Measurements from ENCODE around the gene COL23A1. TPM values are rescaled to one million over a fixed set of nuclear protein-coding genes. Genes with fewer than 3 reads are reported as not detected.

COL23A1 gene
- total and polyA plus RNA-seq, 2 experiments from 2014 or later, result 1.1 to 5.1 TPM

DNA sequence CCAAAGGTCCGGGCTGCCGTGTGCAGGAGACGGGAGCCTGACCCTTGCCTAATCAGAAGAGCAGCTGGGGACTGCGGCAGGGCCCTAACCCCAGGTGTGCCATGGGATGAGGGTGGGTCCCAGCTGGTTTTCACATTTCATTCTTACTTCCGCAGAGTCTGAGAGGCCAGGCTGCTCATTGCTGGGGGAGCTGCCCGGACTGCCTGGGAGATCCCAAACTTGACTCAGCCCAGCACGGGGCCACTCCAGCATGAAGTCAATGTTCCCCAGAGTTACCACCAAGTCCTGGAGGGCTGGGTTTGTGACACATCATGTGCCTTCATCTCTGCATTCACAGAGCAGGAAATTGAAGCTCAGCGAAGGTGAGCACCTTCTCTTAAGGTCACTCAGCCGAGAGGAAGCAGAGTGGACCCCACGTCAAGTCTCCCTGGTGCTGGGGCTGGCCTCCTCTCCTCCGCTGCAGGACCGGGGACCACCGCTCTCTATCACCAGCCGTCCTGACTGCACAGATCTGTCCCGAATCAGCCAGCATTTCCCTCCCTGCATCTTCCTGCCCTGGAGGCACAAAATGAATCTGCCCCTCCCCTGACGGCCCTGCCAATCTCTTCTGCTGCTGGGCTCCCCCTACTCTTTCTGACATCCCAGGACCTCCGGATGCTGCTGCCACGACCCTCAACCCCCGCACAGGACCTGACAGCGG, 303.0 kb downstream of the COL23A1 start:
- Histone ChIP-seq H2AFZ (no peak overlapping the region), H3K4me3 (no peak overlapping the region), H4K20me1 (ENCODE audit: insufficient read depth, poor library complexity, severe bottlenecking) (no peaks in the 10 kb centered on the region), H3K4me1 (ENCODE audit: insufficient read depth) (peaks cover 14% of the 10 kb centered on the region), H3K9me2 (replicated peaks; ENCODE audit: insufficient read depth) (no peaks in the 10 kb centered on the region), H3K9me3 (ENCODE audit: low read depth) (peaks cover 3% of the 10 kb centered on the region), H3K79me2 (no peaks in the 10 kb centered on the region), H3K27ac (no peak overlapping the region), H3K36me3 (replicated peaks; ENCODE audit: insufficient read depth, low read depth) (no peaks in the 10 kb centered on the region), H3K4me2 (no peak overlapping the region), H3K27me3 (no peaks in the 10 kb centered on the region)
- 85% methylated on average over 19 of the region's 20 CpGs for WGBS (ENCODE audit: low lambda C conversion rate, missing lambda C conversion rate)
- DNase-seq (ENCODE audit: low spot score), result no peak
- TF ChIP-seq EZH2 (IDR thresholded peaks at IDR 0.05; ENCODE audit: borderline replicate concordance) (no peak), EZH2phosphoT487 (IDR thresholded peaks at IDR 0.05; ENCODE audit: low read depth, severe bottlenecking, unreplicated experiment) (no peak), CTCF (IDR thresholded peaks at IDR 0.05; ENCODE audit: poor library complexity) (no peak)

DNA sequence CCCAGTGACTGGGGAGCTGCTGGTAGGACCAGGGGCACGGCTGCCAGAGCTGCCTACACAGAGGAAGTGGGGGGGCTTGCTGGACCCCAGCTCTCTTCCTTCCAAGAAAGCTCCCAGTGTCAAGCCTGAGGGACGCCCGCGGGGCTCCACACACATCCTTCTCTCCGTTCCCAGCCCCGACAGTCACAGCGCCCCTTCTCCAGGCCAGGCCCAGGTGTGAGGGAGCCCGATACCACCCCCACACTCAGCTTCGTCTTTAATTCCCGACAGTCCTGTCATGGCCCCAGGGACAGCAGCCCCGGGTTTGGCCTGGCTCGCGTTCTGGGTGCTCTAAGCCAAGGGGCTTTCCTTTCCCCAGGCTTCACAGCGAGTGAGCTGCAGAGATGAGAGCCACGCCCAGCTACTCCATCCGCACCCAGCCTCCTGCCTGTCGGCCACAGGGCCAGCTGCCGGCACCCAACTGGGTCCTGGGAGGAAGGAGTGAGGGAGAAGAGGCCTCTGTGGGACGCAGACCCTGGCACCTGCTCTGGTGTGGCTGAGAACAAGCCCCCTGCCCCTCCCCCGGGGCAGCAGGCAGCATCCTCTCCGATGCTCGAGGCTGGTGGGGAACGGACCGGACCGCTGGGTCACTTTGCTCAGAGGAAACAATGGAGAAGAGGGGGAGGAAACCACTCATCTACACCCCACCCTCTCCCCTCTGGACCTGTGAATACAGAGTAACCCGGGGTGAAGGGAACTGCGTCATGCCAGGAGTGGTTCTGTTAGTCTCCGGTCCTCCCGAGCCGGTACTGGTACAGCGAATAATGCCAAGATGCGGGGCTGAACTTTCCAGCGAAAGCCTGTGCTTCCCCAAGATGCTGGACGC, 303.7 kb downstream of the COL23A1 start:
- H3K27me3 ChIP-seq, result no peaks in the 10 kb centered on the region
- no peak overlapping the region for H3K4me2 ChIP-seq
- no peak overlapping the region for H3K4me3 ChIP-seq
- no peaks in the 10 kb centered on the region for H4K20me1 ChIP-seq (ENCODE audit: insufficient read depth, poor library complexity, severe bottlenecking)
- no peaks in the 10 kb centered on the region for H3K79me2 ChIP-seq
- H3K9me3 ChIP-seq (ENCODE audit: low read depth), result peaks cover 3% of the 10 kb centered on the region
- no peaks in the 10 kb centered on the region for H3K9me2 ChIP-seq (replicated peaks; ENCODE audit: insufficient read depth)
- H3K27ac ChIP-seq, result no peak overlapping the region
- no peak overlapping the region for H2AFZ ChIP-seq
- TF ChIP-seq EZH2phosphoT487 (IDR thresholded peaks at IDR 0.05; ENCODE audit: low read depth, severe bottlenecking, unreplicated experiment), result no peak
- TF ChIP-seq CTCF (IDR thresholded peaks at IDR 0.05; ENCODE audit: poor library complexity), result no peak
- no peak for TF ChIP-seq EZH2 (IDR thresholded peaks at IDR 0.05; ENCODE audit: borderline replicate concordance)
- H3K4me1 ChIP-seq (ENCODE audit: insufficient read depth), result peaks cover 14% of the 10 kb centered on the region
- 92% methylated on average over 33 of the region's 34 CpGs for WGBS (ENCODE audit: low lambda C conversion rate, missing lambda C conversion rate)
- DNase-seq (ENCODE audit: low spot score), result no peak
- H3K36me3 ChIP-seq (replicated peaks; ENCODE audit: insufficient read depth, low read depth), result no peaks in the 10 kb centered on the region

DNA sequence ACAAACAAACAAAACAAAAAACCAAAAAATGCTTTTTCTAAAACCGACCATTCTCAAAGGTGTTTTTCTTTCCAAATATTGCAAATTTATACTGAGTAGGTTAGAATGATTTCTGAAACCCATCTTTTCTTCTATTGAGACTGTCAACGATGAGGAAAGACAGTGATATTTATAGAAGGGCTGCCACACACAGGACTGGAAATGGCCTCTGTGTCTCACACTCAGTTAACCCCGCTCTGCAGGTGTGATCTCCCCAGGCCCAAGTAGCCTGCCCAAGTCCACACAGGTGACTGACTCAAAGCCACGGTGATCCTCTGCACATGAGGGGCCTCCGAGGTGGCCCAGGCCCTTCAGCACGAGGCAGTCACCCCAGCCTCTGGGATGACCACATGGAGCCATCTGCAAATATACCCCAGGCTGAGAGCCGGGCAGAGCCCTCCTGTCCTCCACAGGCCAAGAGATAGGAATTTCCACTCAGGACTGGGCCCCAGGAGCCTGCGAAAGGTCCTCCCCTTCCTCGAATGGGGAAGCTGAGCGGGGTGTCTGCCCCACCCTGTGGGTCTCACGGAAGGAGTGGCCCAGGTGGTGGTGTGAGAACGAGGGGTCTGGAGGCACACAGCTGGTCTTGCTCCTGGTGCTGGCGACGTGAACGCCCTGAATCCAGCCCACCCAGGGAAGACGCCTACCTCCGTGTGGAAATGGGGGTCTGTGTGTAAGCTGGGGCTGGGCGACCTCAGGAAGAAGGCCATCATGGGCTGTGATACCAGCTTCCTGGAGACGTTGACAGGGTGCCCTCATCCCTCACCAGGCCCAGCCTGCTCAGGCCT, 304.6 kb downstream of the COL23A1 start:
- WGBS (ENCODE audit: low lambda C conversion rate, missing lambda C conversion rate), result 90% methylated on average over 19 of the region's 19 CpGs
- peaks cover 3% of the 10 kb centered on the region for H3K9me3 ChIP-seq (ENCODE audit: low read depth)
- no peak for DNase-seq (ENCODE audit: low spot score)

More for the DNA sequence above, 304.6 kb downstream of the COL23A1 start:
- TF ChIP-seq EZH2phosphoT487 (IDR thresholded peaks at IDR 0.05; ENCODE audit: low read depth, severe bottlenecking, unreplicated experiment) (no peak), EZH2 (IDR thresholded peaks at IDR 0.05; ENCODE audit: borderline replicate concordance) (no peak), CTCF (IDR thresholded peaks at IDR 0.05; ENCODE audit: poor library complexity) (no peak)
- Histone ChIP-seq H3K79me2 (no peaks in the 10 kb centered on the region), H2AFZ (no peak overlapping the region), H3K36me3 (replicated peaks; ENCODE audit: insufficient read depth, low read depth) (no peaks in the 10 kb centered on the region), H3K4me1 (ENCODE audit: insufficient read depth) (peaks cover 14% of the 10 kb centered on the region), H3K4me3 (no peak overlapping the region), H3K27me3 (no peaks in the 10 kb centered on the region), H3K27ac (no peak overlapping the region), H3K4me2 (no peak overlapping the region), H3K9me2 (replicated peaks; ENCODE audit: insufficient read depth) (no peaks in the 10 kb centered on the region), H4K20me1 (ENCODE audit: insufficient read depth, poor library complexity, severe bottlenecking) (no peaks in the 10 kb centered on the region)

Measured in hepatocyte (in vitro differentiated cells).